ENCODE measurements around the gene GRM2.

The GRM2 gene

GRCh38 chr3:51706788-51707731, at the start of gene GRM2:
GRM2 (plus strand) TSS chr3:51707068; CDS start chr3:51708984, 1,916 bp downstream.
- peak; percentile 47 for DNase-seq

- DNase-seq: no peak
Measured at GRCh38 chr3:51657234-51657633, 49.6 kb upstream of the GRM2 start.

GRCh38 chr3:51659942-51660341, 46.9 kb upstream of the GRM2 start:
- DNase-seq: no peak

- no peak for DNase-seq
Measured at GRCh38 chr3:51662456-51662855, 44.4 kb upstream of the GRM2 start.

GRCh38 chr3:51668756-51669155, 38.1 kb upstream of the GRM2 start:
- DNase-seq: no peak

GRCh38 chr3:51669241-51670052, 37.4 kb upstream of the GRM2 start:
- peak; percentile 7 for DNase-seq

GRCh38 chr3:51670053-51670822, 36.6 kb upstream of the GRM2 start:
- no peak for DNase-seq

GRCh38 chr3:51670823-51671733, 35.8 kb upstream of the GRM2 start, which contains the start of gene TEX264:
TEX264 (plus strand) TSS chr3:51671252; CDS start chr3:51674305, 3,053 bp downstream.
- peak; percentile 68 for DNase-seq

- DNase-seq: no peak
Measured at GRCh38 chr3:51671734-51672475, 35.0 kb upstream of the GRM2 start.

GRCh38 chr3:51673181-51673801, 33.6 kb upstream of the GRM2 start:
- DNase-seq: no peak

- DNase-seq: no peak
Measured at GRCh38 chr3:51673802-51674654, 32.8 kb upstream of the GRM2 start.

- DNase-seq: no peak
Measured at GRCh38 chr3:51675201-51675611, 31.7 kb upstream of the GRM2 start.

- no peak for DNase-seq
Measured at GRCh38 chr3:51676102-51676640, 30.7 kb upstream of the GRM2 start.

- DNase-seq: no peak
Measured at GRCh38 chr3:51677358-51677757, 29.5 kb upstream of the GRM2 start.

- DNase-seq: no peak
Measured at GRCh38 chr3:51678186-51678585, 28.7 kb upstream of the GRM2 start.

GRCh38 chr3:51678641-51679040, 28.2 kb upstream of the GRM2 start:
- no peak for DNase-seq

- no peak for DNase-seq
Measured at GRCh38 chr3:51679318-51679717, 27.6 kb upstream of the GRM2 start.

- DNase-seq: no peak
Measured at GRCh38 chr3:51679777-51680176, 27.1 kb upstream of the GRM2 start.

GRCh38 chr3:51680196-51680595, 26.7 kb upstream of the GRM2 start:
- no peak for DNase-seq
